ENCODE results near the gene DSCAML1. TPM values are rescaled to one million over a fixed set of nuclear protein-coding genes. Genes with fewer than 3 reads are reported as not detected.

DSCAML1 gene
- total and polyA plus RNA-seq, 4 donors, result 0.18 to 1.5 (median 1.1) TPM

DNA sequence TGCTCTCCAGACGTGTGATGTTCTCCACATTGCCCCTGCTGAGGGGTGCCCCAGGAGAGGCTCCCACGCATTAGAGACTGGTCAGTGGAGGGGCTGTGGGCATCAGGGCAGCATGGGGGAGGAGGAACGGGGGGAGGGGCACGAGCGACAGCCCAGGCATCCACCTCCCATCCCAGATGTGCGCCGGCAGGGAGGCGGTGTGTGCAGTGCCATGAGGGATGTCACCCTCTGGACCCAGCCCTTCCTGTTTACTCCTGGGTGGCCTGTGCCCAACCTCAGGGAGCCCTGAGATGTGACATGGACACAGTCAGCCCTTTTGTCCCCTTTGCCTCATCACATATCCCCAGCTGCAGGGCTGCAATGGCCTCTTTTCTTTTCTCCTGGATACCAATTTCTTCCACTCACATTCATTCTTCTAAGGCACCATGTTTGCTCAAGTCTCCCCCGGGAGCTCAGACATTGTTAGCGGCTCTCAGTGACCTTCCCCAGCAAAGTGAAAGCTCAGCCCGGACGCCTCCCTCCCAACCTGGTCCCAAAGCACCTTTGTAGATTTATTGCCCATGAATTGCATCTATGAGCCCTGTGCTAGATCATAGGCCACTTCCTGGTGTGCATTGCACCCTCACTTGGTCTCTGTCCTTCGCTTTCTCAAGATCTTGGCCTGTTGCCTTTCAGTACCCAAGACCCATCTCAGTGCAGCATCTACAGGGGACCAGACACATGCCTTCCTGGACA lies 318.7 kb downstream of the DSCAML1 start:
- TF ChIP-seq, protein P1, sequence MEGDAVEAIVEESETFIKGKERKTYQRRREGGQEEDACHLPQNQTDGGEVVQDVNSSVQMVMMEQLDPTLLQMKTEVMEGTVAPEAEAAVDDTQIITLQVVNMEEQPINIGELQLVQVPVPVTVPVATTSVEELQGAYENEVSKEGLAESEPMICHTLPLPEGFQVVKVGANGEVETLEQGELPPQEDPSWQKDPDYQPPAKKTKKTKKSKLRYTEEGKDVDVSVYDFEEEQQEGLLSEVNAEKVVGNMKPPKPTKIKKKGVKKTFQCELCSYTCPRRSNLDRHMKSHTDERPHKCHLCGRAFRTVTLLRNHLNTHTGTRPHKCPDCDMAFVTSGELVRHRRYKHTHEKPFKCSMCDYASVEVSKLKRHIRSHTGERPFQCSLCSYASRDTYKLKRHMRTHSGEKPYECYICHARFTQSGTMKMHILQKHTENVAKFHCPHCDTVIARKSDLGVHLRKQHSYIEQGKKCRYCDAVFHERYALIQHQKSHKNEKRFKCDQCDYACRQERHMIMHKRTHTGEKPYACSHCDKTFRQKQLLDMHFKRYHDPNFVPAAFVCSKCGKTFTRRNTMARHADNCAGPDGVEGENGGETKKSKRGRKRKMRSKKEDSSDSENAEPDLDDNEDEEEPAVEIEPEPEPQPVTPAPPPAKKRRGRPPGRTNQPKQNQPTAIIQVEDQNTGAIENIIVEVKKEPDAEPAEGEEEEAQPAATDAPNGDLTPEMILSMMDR (IDR thresholded peaks at IDR 0.05; ENCODE audit: control extremely low read depth, extremely low read depth), result no peak
- H3K27ac ChIP-seq (ENCODE audit: low read depth in 1 of 2, low read length in 1 of 2), result no peak overlapping the region
- ATAC-seq (ENCODE audit: insufficient read depth, low FRiP score) (no peak), DNase-seq (no peak)
- H3K36me3 ChIP-seq (ENCODE audit: control insufficient read depth in 4 of 4, insufficient read depth in 4 of 4, low read length in 4 of 4), result no peaks in the 10 kb centered on the region
- H3K9me3 ChIP-seq (ENCODE audit: control insufficient read depth in 4 of 4, insufficient read depth in 3 of 4, low read length in 3 of 4), result no peaks in the 10 kb centered on the region
- H3K9ac ChIP-seq (ENCODE audit: insufficient read depth in 1 of 2, low read length in 2 of 2), result no peak overlapping the region
- peaks cover 0 to 11% (median 0%) of the 10 kb centered on the region in 3 donors for H3K27me3 ChIP-seq (ENCODE audit: control insufficient read depth in 3 of 3, insufficient read depth in 3 of 3, low read length in 2 of 3)
- 72 to 85% methylated on average over 13 of the region's 13 CpGs for WGBS, 2 donors
- no peak overlapping the region for H3K4me3 ChIP-seq
- no peaks in the 10 kb centered on the region for H3K4me1 ChIP-seq (ENCODE audit: control insufficient read depth in 5 of 5, insufficient read depth in 5 of 5, low read length in 5 of 5)

- ATAC-seq (ENCODE audit: insufficient read depth, low FRiP score), result no peak
- Histone ChIP-seq H3K9me3 (ENCODE audit: control insufficient read depth in 4 of 4, insufficient read depth in 3 of 4, low read length in 3 of 4) (no peaks in the 10 kb centered on the region), H3K4me1 (ENCODE audit: control insufficient read depth in 5 of 5, insufficient read depth in 5 of 5, low read length in 5 of 5) (no peaks in the 10 kb centered on the region), H3K27ac (ENCODE audit: low read depth in 1 of 2, low read length in 1 of 2) (no peak overlapping the region), H3K36me3 (ENCODE audit: control insufficient read depth in 4 of 4, insufficient read depth in 4 of 4, low read length in 4 of 4) (no peaks in the 10 kb centered on the region), H3K9ac (ENCODE audit: insufficient read depth in 1 of 2, low read length in 2 of 2) (no peak overlapping the region), H3K27me3 (ENCODE audit: control insufficient read depth in 3 of 3, insufficient read depth in 3 of 3, low read length in 2 of 3) (peaks cover 0 to 11% (median 0%) of the 10 kb centered on the region in 3 donors), H3K4me3 (no peak overlapping the region)
- no peak for DNase-seq
- WGBS, 2 donors, result 51 to 64% methylated on average over 4 of the region's 4 CpGs
- TF ChIP-seq, protein P1 (IDR thresholded peaks at IDR 0.05; ENCODE audit: control extremely low read depth, extremely low read depth), result no peak
Measured at GRCh38 chr11:117477721-117478120, 319.3 kb downstream of the DSCAML1 start.

GRCh38 chr11:117476531-117477142 lies 320.4 kb downstream of the DSCAML1 start:
- 82 to 88% methylated on average over 10 of the region's 10 CpGs for WGBS, 2 donors
- peak; percentile 31 for ATAC-seq (ENCODE audit: insufficient read depth, low FRiP score)
- Histone ChIP-seq H3K9me3 (ENCODE audit: control insufficient read depth in 4 of 4, insufficient read depth in 3 of 4, low read length in 3 of 4) (no peaks in the 10 kb centered on the region), H3K4me3 (no peak overlapping the region), H3K27me3 (ENCODE audit: control insufficient read depth in 3 of 3, insufficient read depth in 3 of 3, low read length in 2 of 3) (peaks cover 0 to 11% (median 0%) of the 10 kb centered on the region in 3 donors), H3K36me3 (ENCODE audit: control insufficient read depth in 4 of 4, insufficient read depth in 4 of 4, low read length in 4 of 4) (no peaks in the 10 kb centered on the region), H3K9ac (ENCODE audit: insufficient read depth in 1 of 2, low read length in 2 of 2) (no peak overlapping the region), H3K4me1 (ENCODE audit: control insufficient read depth in 5 of 5, insufficient read depth in 5 of 5, low read length in 5 of 5) (no peaks in the 10 kb centered on the region), H3K27ac (ENCODE audit: low read depth in 1 of 2, low read length in 1 of 2) (no peak overlapping the region)
- DNase-seq, result no peak
- TF ChIP-seq, protein P1 (IDR thresholded peaks at IDR 0.05; ENCODE audit: control extremely low read depth, extremely low read depth), result no peak
